Muscle of leg (tissue), 11 donors: ENCODE data around the gene FHIP1B. TPM values are rescaled to one million over a fixed set of nuclear protein-coding genes. Genes with fewer than 3 reads are reported as not detected.

Experiments
- DNase-seq: peaks from one replicate; pipeline ENCODE4 v3.0.0; 2013
- H3K27ac ChIP-seq: one replicate; pipeline ENCODE4 v1.5.1; 2013; ENCODE audit warnings: mild to moderate bottlenecking, low read length, control low read depth
- H3K27me3 ChIP-seq: one replicate; pipeline ENCODE4 v1.6.1; 2013; ENCODE audit warnings: low read length; ENCODE audit not compliant: control insufficient read depth, insufficient read depth
- H3K36me3 ChIP-seq: one replicate; pipeline ENCODE4 v1.6.1; 2013; ENCODE audit warnings: low read length; ENCODE audit not compliant: control insufficient read depth, insufficient read depth
- H3K4me1 ChIP-seq: one replicate; pipeline ENCODE4 v1.6.1; 2013; ENCODE audit warnings: low read length; ENCODE audit not compliant: control insufficient read depth, insufficient read depth
- H3K4me3 ChIP-seq: one replicate; pipeline ENCODE4 v1.5.1; 2013; ENCODE audit warnings: low read length, control low read depth
- H3K9me3 ChIP-seq: replicated peaks from 2 replicates; pipeline ENCODE4 v1.6.1; 2013; ENCODE audit warnings: low read depth, low read length; ENCODE audit not compliant: control insufficient read depth
- WGBS: methylation state at CpG from one replicate; pipeline ENCODE4 v1.1.5; 2013; ENCODE audit warnings: missing lambda C conversion rate; ENCODE audit not compliant: insufficient coverage; 5-methylcytosine and 5-hydroxymethylcytosine counted together
- polyA plus RNA-seq, 8 donors: library from polyadenylated mRNA; unstranded; fragments of 120-200 nt; gene quantifications; one replicate each; pipeline versions ENCODE4 v1.2.1 to v1.2.3, GENCODE V29; 2013; ENCODE audit warnings: inconsistent platforms in 1 of 8, low replicate concordance in 1 of 8; ENCODE audit not compliant: insufficient read length in 8 of 8, insufficient read depth in 1 of 8
- total RNA-seq: library from RNA; stranded (reverse); fragments of 120-200 nt; gene quantifications from one replicate; pipeline ENCODE4 v1.2.4, GENCODE V29; 2013

Gene FHIP1B
- total and polyA plus RNA-seq, 9 donors = 14.0 to 32.1 (median 24.7) TPM

- no peak within 1 kb of the TSS for H3K4me3 ChIP-seq
- DNase-seq = no peak
- no CpG with 5 or more reads among the region's 1 CpG for WGBS
- peaks cover 25% of the 10 kb centered on the region for H3K36me3 ChIP-seq
- H3K9me3 ChIP-seq = no peaks in the 10 kb centered on the region
- H3K4me1 ChIP-seq = no peaks in the 10 kb centered on the region
- H3K27ac ChIP-seq = no peak within 1 kb of the TSS
- H3K27me3 ChIP-seq = no peaks in the 10 kb centered on the region
Measured at GRCh38 chr11:6205366-6205765, 29.1 kb downstream of the FHIP1B start, which contains the start of gene C11orf42. TSS of gene C11orf42 (plus strand) at chr11:6205557. CDS start at chr11:6205616, 59 bp downstream.

- H3K36me3 ChIP-seq = peaks cover 19% of the 10 kb centered on the region
- no peak for DNase-seq
- no CpG with 5 or more reads among the region's 1 CpG for WGBS
Measured at GRCh38 chr11:6204706-6205105, 29.7 kb downstream of the FHIP1B start.

GRCh38 chr11:6203327-6203726 is 31.1 kb downstream of the FHIP1B start:
- Histone ChIP-seq H3K4me1 (no peaks in the 10 kb centered on the region), H3K27me3 (no peaks in the 10 kb centered on the region)
- WGBS = 80% methylated on average over 2 of the region's 3 CpGs

More at GRCh38 chr11:6204706-6205105, 29.7 kb downstream of the FHIP1B start:
- Histone ChIP-seq H3K27ac (no peak overlapping the region), H3K4me1 (no peaks in the 10 kb centered on the region), H3K9me3 (no peaks in the 10 kb centered on the region), H3K4me3 (no peak overlapping the region), H3K27me3 (no peaks in the 10 kb centered on the region)

GRCh38 chr11:6202041-6202440 is 32.4 kb downstream of the FHIP1B start:
- no peaks in the 10 kb centered on the region for H3K9me3 ChIP-seq
- H3K4me1 ChIP-seq = no peaks in the 10 kb centered on the region
- no peak overlapping the region for H3K27ac ChIP-seq
- peaks cover 4% of the 10 kb centered on the region for H3K36me3 ChIP-seq
- H3K4me3 ChIP-seq = no peak overlapping the region
- H3K27me3 ChIP-seq = no peaks in the 10 kb centered on the region
- DNase-seq = no peak
- WGBS = 75% methylated on average over 1 of the region's 1 CpG

More at GRCh38 chr11:6203327-6203726, 31.1 kb downstream of the FHIP1B start:
- Histone ChIP-seq H3K36me3 (peaks cover 8% of the 10 kb centered on the region), H3K4me3 (no peak overlapping the region), H3K9me3 (no peaks in the 10 kb centered on the region), H3K27ac (no peak overlapping the region)
- no peak for DNase-seq

GRCh38 chr11:6201481-6201880 is 33.0 kb downstream of the FHIP1B start:
- Histone ChIP-seq H3K9me3 (no peaks in the 10 kb centered on the region), H3K4me1 (no peaks in the 10 kb centered on the region), H3K36me3 (peaks cover 4% of the 10 kb centered on the region), H3K27me3 (no peaks in the 10 kb centered on the region), H3K4me3 (no peak overlapping the region), H3K27ac (no peak overlapping the region)
- no peak for DNase-seq
- 80% methylated on average over 1 of the region's 2 CpGs for WGBS

GRCh38 chr11:6200975-6201374 is 33.5 kb downstream of the FHIP1B start:
- H3K9me3 ChIP-seq = no peaks in the 10 kb centered on the region
- WGBS = 85% methylated on average over 2 of the region's 4 CpGs
- no peak overlapping the region for H3K4me3 ChIP-seq
- no peaks in the 10 kb centered on the region for H3K27me3 ChIP-seq
- peak; percentile 40 for DNase-seq
- H3K36me3 ChIP-seq = peaks cover 4% of the 10 kb centered on the region
- no peak overlapping the region for H3K27ac ChIP-seq
- no peaks in the 10 kb centered on the region for H3K4me1 ChIP-seq

GRCh38 chr11:6199174-6199810 is 35.1 kb downstream of the FHIP1B start, which contains the start of gene OR52W1:
TSS of gene OR52W1 (plus strand) at chr11:6199224. CDS start at chr11:6199224, 0 bp downstream.
- no peaks in the 10 kb centered on the region for H3K4me1 ChIP-seq
- H3K27me3 ChIP-seq = no peaks in the 10 kb centered on the region
- H3K36me3 ChIP-seq = no peaks in the 10 kb centered on the region
- no peak within 1 kb of the TSS for H3K4me3 ChIP-seq
- DNase-seq = no peak
- no peaks in the 10 kb centered on the region for H3K9me3 ChIP-seq
- 98% methylated on average over 5 of the region's 5 CpGs for WGBS
- H3K27ac ChIP-seq = no peak within 1 kb of the TSS

GRCh38 chr11:6197466-6198200 is 36.8 kb downstream of the FHIP1B start:
- DNase-seq = no peak
- H3K36me3 ChIP-seq = no peaks in the 10 kb centered on the region
- H3K4me1 ChIP-seq = no peaks in the 10 kb centered on the region
- no peaks in the 10 kb centered on the region for H3K27me3 ChIP-seq
- H3K9me3 ChIP-seq = no peaks in the 10 kb centered on the region
- H3K27ac ChIP-seq = no peak overlapping the region
- H3K4me3 ChIP-seq = no peak overlapping the region
- WGBS = 84% methylated on average over 3 of the region's 4 CpGs

GRCh38 chr11:6196396-6196795 is 38.0 kb downstream of the FHIP1B start:
- Histone ChIP-seq H3K36me3 (no peaks in the 10 kb centered on the region), H3K4me3 (no peak overlapping the region), H3K9me3 (no peaks in the 10 kb centered on the region), H3K27me3 (no peaks in the 10 kb centered on the region), H3K27ac (no peak overlapping the region), H3K4me1 (no peaks in the 10 kb centered on the region)
- 20% methylated on average over 1 of the region's 4 CpGs for WGBS
- no peak for DNase-seq

GRCh38 chr11:6194065-6194581 is 40.3 kb downstream of the FHIP1B start:
- H3K9me3 ChIP-seq = no peaks in the 10 kb centered on the region
- DNase-seq = no peak
- H3K27ac ChIP-seq = no peak overlapping the region
- 40% methylated on average over 1 of the region's 1 CpG for WGBS
- no peaks in the 10 kb centered on the region for H3K36me3 ChIP-seq
- no peak overlapping the region for H3K4me3 ChIP-seq
- no peaks in the 10 kb centered on the region for H3K27me3 ChIP-seq
- no peaks in the 10 kb centered on the region for H3K4me1 ChIP-seq
